HG03342 (cell line): ENCODE results near the gene SLITRK1.

ENCODE experiments used
- ATAC-seq: cut with Tn5 transposase; IDR thresholded peaks from one replicate; pipeline ENCODE4 v1.9.1; 2021; ENCODE audit warnings: mild to moderate bottlenecking, moderate library complexity; ENCODE audit not compliant: unreplicated experiment

Gene SLITRK1, protein sequence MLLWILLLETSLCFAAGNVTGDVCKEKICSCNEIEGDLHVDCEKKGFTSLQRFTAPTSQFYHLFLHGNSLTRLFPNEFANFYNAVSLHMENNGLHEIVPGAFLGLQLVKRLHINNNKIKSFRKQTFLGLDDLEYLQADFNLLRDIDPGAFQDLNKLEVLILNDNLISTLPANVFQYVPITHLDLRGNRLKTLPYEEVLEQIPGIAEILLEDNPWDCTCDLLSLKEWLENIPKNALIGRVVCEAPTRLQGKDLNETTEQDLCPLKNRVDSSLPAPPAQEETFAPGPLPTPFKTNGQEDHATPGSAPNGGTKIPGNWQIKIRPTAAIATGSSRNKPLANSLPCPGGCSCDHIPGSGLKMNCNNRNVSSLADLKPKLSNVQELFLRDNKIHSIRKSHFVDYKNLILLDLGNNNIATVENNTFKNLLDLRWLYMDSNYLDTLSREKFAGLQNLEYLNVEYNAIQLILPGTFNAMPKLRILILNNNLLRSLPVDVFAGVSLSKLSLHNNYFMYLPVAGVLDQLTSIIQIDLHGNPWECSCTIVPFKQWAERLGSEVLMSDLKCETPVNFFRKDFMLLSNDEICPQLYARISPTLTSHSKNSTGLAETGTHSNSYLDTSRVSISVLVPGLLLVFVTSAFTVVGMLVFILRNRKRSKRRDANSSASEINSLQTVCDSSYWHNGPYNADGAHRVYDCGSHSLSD

DNA sequence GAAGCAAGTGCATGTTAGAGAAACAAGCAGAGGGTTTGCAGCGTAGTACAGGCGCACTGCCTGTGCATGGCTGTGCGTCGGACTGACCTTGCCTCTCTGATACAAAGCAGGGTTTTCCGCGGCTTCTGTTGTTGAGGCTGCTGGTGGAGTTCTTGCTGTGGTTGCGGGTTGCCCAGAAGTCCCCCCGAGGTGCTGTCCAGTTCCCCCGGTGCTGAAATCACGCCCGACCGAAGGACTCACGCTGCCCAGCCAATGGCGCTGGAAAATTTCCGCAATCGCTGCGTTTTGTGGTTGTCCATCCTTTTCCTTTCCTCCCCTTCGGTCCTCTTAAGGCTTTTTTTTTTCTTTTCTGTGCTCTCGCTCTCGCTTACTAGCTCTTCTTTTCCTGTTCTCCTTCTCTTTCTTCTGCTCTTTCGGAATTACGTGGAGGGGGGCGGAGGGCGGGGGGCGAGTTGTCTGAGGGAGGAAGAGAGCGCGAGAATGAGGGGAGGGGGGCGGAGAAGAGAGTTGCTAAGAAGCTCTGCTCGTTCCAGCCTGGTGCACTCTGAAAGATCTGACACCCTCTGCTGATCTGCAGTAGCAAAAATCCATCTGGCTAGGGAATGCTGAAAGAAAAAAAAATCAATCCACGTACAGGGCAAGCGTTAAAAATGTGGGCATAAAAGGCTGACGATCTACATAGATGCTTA is at the start of gene SLITRK1:
Gene SLITRK1 (minus strand): TSS at position 558 of the 689 bp plus-strand sequence. CDS start 967 bp downstream, outside the sequence.
- no peak for ATAC-seq

DNA sequence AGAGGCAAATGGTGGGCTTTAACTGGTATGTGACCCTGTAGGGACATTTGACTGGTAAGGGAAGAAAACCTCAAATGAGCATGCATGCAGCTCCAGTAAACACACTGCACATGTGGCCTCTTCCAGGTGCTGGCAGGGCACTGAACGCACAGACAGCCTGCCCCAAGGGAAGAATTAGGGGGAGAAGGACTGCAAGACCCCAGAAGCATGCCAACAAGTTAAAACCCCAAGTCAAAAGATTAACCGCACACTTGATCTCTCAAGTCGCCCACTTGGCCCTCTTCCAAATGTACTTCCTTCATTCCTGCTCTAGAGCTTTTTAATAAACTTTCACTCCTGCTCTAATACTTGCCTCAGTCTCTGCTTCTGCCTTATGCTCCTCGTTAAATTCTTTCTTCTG is 46.9 kb upstream of the SLITRK1 start:
- no peak for ATAC-seq

DNA sequence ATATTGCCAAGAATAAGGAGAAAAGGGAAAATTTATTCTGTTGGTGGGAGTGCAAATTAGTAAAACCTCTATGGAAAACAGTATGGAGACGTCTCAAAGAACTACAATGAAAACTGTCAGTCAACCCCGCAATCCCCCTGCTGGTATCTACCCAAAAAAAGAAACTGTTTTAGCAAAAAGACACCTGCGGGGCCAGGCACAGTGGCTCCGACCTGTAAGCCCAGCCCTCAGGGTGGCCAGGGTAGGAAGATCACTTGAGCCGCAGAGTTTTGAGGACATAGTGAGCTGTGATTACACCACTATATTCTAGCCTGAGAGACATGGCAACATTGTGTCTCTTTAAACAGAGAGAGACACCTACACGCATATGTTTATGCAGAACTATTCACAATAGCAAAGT is 37.5 kb upstream of the SLITRK1 start:
- ATAC-seq, result no peak

DNA sequence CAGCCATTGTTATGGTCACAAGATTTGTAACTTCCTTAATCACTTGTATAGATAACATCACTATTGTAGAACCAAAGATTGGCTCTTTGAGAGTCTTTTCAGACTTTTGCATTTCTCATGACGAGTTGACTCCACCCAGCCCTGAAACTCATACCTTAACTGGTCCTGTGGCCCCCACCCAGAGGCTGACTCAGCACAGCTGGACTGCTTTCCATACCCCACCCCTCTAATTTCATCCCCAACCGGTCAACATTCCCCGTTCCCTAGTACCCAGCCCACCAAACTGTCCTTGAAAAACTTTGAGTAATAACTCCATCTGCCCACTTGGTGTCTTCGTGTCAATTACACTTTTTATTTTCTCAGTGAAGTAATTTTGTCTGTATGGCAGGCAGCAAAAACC is 32.1 kb upstream of the SLITRK1 start:
- no peak for ATAC-seq

DNA sequence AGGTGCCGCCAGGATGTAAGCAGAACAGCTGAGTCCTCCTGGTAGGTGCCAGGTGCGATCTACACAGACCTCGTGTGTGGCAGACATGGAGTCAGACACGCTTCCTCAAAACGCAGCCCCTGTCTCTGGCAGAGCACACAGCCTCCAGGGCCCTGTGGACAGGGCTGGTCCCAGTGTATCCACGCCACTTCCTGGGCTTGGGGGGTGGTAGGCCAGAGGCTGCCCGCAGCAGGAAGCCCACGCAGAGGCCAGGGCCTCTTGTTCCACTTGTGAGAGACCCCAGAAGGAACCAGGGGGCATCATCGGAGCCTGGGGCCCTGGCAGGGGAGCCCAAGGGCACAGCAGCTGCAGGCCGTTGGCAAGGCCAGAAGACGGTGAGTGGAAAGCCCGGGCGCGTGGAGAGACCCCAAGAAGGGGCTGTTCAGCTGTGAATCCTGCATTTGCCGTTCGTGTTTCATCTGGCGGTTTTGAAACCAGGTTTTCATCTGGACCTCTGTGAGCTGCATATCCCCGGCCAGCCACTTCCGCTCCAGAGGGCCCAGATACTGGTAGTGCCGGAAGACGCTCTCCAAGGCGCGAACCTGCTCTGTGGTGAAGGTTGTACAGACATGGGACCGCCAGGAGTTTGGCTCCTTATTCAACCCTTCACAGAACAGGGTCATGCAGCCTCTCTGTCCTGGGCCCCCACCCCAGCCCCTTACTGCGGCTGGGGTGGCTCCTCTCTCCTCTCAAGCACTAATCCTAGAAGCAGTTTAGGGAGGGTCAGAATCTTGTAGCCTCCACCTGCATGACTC is 25.1 kb upstream of the SLITRK1 start:
- ATAC-seq, result no peak

DNA sequence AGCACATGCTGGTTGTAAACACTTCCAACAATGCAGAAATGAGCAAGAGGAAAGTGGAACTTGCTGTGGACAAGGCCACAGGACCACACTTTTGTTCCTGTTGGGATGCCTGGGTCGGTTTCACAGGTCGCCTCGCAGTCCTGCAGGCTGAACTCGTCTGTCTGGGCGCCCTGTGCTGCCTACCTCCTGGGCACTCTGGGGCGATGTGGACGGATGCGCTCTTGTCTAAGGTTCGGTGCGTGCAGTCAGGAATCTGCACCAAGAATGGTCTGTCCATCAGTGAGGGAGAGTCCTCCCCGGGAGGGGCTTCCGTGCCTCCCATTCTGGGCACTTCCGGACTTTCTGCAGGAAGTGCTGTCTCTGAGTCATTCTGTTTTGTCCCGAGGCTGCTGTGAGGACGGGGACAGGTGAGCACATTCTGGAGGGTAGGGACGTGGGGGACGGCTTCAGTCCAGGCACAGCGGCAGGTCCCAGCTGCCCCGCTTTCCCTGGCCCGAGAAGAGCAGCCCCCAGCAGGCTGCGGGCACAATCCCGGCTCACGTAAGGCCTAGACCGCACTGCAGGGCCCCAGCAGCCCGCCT is 24.1 kb upstream of the SLITRK1 start:
- ATAC-seq, result no peak

DNA sequence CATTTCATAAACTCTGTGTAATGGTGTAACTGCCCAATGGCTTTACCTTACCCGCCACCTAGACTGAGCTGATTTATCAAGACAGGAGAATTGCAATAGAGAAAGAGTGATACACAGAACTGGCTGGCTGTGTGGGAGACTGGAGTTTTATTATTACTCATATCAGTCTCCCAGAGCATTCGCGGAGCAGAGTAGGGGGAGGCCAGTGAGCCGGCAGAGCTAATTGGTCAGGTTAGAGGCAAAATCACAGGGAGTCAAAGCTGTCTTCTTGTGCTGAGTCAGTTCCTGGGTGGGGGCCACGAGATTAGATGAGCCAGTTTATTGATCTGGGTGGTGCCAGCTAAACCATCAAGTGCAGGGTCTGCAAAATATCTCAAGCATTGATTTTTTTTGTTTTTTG is 23.4 kb upstream of the SLITRK1 start:
- no peak for ATAC-seq

DNA sequence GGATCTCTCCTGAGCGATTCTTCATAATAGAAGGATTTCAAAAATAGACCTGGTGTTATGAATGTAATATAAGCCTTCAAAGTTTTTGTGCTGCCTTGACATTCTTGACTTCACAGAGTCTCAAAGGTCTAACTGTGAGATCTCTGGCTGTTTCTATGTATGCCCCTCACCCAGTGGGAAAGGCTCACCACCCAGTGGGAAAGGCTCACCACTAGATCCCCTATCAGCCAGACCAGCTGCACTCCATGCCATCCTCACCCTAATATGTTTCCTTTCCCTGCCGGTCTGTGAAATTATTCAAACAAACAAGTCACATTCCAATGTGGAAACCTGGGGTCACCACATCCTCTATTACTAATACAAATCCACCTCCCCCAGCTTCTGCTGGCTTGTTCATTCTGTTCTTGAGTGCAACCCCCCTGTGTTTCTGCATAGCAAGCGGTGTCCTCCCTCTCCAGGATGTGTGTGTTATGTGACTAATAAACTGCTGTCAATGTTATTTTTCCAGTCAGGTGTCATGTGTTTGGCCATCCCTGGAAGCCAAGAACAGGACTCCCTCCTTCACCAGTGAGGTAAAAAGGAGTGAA is 13.8 kb upstream of the SLITRK1 start:
- no peak for ATAC-seq

DNA sequence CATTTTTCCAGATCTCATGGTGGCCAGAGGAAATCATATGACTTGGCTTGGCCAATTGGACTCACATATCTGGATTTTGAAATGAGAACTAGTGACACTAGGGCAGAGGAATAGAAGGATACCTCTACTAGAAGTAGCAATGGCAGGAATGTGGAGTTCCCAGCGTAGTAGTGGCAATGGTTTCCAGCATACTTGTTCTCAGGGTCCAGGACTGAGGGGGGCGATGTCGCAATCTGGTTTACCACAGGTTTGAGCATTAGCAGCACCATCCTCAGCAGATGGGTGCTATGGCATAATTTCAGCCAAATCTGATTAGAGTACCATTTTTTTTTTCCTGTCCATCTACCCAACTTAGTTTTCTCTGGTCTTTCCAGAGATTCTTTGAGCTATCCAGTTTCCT is 8.1 kb upstream of the SLITRK1 start:
- no peak for ATAC-seq

DNA sequence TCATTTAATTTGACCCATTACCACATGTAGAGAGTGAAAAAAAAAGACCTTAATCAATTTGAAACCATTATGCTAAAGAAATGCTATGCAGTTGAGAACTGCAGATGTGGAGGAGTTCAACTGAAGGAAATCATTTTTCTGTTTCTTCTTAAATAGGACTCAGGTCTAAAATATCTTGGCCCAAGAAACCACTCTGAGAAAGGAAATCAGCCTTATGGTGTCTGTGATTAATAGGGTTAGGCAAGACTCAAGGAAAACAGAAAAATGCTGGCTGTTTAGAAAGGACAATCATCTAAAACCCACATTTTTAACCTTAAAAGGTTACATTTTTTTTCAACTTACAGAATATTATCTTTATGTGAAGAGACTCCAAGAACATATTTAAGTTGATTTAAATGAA is 1.9 kb upstream of the SLITRK1 start:
- ATAC-seq, result no peak

DNA sequence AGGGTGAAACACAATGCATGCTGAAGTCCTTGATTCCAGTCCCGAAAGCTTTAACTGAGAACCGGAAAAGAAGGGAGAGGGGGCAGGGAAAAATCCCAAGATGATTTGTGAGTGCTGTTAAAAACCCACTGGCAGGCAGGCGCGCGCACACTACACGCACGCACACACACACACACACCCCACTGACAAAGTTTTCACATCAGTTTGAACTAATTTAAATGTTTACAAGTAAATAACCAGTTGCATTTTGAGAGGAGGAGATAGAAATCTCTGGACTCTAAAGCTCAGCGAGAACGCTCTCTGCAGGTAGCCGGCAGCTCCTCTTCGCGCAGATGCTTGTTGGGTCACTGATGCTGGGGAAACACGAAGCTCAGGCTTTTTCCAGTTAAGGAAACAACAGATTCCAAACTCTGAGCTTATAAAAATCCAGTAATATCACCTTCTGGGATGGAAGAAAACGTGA is 818 bp upstream of the SLITRK1 start:
- ATAC-seq, result no peak

DNA sequence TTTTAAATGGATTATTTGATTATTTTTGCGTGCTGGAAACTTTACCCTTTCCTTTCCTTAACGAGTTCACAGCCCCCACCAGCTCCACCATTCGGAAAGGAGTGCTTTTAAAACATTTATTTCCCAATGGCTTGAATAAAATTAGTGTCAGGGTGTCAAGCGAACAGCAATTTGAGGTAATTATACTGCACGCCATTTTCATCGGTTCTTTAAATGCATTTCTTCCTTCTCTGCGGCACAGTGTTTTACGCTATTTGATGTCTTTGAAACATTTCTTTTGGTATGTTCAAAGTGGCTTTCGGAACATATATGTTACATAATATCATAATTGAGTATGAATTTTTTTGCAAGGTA is 309 bp upstream of the SLITRK1 start:
- no peak for ATAC-seq

DNA sequence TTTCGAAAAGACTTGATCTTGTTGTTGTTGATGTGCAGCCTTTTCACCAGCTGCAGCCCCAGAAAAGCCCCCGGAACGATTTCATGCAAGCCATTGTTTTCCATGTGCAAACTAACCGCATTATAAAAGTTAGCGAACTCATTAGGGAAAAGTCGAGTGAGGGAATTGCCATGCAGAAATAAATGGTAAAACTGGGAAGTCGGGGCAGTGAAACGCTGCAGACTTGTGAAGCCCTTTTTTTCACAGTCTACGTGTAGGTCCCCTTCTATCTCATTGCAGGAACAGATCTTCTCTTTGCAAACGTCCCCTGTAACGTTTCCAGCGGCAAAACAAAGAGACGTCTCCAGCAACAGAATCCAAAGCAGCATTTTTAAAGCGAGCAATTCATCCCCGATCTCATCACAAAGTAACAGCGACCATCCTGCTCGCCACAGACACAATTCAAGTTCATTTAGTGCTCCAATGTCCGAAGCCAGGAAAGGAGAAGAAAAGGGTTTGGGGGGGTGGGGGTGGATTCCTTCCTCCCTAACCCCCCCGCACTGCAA is 1.1 kb downstream of the SLITRK1 start:
- ATAC-seq, result no peak

DNA sequence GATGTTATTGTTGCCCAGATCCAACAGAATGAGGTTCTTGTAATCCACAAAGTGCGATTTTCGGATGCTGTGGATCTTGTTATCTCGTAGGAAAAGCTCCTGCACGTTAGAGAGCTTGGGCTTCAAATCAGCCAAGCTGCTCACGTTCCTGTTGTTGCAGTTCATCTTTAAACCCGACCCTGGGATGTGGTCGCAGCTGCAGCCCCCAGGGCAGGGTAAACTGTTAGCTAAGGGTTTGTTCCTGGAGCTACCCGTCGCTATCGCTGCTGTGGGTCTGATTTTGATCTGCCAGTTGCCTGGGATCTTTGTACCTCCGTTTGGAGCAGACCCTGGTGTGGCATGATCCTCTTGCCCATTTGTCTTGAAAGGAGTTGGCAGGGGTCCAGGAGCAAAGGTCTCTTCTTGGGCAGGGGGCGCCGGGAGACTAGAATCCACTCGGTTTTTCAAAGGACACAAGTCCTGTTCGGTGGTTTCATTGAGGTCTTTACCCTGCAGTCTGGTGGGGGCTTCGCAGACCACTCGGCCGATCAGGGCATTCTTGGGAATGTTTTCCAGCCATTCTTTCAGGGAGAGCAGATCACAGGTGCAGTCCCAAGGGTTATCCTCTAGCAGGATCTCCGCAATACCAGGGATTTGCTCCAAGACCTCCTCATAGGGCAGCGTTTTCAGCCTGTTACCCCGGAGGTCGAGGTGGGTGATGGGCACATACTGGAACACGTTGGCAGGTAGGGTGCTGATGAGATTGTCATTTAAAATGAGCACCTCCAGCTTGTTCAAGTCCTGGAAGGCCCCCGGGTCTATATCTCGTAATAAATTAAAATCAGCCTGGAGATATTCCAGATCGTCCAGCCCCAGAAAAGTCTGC is 1.8 kb downstream of the SLITRK1 start:
- no peak for ATAC-seq

DNA sequence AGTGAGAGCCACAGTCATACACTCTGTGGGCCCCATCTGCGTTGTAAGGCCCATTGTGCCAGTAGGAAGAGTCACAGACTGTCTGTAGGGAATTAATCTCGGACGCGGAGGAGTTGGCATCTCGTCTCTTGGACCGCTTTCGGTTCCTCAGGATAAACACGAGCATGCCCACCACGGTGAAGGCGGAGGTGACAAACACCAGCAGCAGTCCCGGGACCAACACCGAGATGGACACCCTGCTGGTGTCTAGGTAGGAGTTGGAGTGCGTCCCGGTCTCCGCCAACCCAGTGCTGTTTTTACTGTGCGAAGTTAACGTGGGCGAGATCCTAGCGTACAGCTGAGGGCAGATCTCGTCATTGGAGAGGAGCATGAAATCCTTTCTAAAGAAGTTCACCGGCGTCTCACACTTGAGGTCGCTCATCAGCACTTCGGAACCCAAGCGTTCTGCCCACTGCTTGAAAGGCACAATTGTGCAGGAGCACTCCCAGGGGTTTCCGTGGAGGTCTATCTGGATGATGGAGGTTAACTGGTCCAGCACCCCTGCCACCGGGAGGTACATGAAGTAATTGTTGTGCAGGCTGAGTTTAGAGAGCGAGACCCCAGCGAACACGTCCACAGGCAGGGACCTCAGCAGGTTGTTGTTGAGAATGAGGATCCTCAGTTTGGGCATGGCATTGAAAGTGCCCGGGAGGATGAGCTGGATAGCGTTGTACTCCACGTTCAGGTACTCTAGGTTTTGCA is 2.7 kb downstream of the SLITRK1 start:
- no peak for ATAC-seq

DNA sequence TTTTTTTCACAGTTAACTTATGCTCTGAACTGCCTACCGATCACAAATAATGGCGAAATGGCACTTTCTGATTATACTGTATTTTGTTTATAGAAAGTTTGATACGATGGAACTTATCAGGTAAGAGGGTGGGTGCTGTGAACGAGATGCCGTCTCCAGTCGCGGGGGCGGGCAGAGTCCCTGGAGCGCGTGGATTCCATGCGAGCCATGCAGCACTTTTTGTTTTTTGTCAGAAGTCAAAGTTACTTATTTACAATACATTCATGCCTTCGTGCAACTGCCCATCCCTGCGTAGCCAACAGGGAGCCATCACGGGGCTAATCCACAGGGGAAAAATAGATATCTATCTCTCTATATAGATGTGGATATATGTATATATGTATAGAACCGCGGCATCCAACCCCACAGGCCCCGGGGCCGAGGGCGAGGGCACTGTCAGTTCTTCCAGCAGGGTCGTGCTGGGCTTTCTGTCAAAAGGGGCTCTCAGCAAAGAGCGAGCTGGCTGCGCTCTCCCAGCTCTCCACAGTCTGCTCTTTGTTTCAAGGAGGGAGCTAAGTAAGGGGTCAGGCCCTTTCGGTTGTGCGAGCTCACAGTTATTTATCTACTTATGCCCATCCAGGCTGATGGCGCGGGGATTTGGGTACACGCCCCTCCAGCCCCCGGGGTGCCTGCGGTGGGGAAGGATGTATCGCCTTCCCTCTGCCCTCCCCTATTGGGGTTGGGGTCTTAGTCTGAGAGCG is 3.4 kb downstream of the SLITRK1 start:
- ATAC-seq, result no peak

DNA sequence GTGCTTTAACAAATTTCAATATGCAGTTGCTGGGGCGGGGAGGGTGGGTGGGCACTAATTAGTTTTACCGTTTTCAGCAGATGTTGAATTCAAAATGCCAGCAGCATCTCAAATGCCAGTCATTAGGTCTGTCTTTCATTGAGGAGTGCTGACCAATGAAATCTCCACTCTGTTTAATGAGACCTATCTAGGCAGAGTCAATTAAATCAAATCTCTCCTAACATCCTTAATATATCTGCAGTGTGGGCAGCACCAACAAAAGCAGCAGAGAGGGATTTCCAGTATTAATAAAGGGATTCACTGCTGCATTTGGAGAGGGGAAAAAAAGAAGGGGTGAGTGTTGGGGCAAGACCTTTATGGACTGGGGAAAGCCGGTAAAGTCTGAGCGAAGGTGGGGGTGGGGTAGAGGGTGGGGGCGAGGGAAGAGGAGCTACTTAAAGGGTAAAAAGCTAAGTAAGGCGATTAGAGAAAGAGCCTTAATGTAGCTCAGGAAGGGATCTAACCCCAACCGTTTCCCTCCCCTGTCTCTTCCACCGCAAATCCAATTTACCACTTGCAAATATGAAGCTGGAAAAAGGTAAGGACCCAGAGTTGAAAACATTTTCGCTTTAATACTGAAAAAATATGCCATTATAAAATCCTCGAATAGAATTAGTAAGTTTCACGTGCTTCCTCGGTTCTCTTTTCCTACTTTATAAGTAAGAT is 4.5 kb downstream of the SLITRK1 start:
- ATAC-seq, result no peak
